ENCODE measurements around the gene GAS2L3. TPM values are rescaled to one million over a fixed set of nuclear protein-coding genes. Genes with fewer than 3 reads are reported as not detected.

Gene GAS2L3
- total RNA-seq, 1 experiment from 2014 or later, result 11.7 TPM

GRCh38 chr12:100566887-100567637, 6.4 kb upstream of the GAS2L3 start:
- Mint-ChIP-seq H3K4me1 (peaks cover 5% of the 10 kb centered on the region in 2 experiments; a peak in 2 of 4 replicates), H3K9me3 (no peaks in the 10 kb centered on the region), H3K27me3 (ENCODE audit: low read depth) (peaks cover 12% of the 10 kb centered on the region), H3K27ac (no peak overlapping the region), H3K4me3 (no peak overlapping the region), H3K36me3 (ENCODE audit: insufficient read depth in 1 of 3, low read depth in 3 of 3) (no peaks in the 10 kb centered on the region)
- no peak overlapping the region for H3K27ac ChIP-seq (ENCODE audit: insufficient read length, low read depth, low read length)
- H2BK5ac ChIP-seq (ENCODE audit: insufficient read length, low read length), result no peak overlapping the region
- no peaks in the 10 kb centered on the region for H3K79me2 ChIP-seq (ENCODE audit: insufficient read depth, low read length)
- H3K9me3 ChIP-seq (ENCODE audit: control insufficient read depth, low read depth, low read length), result no peaks in the 10 kb centered on the region
- H2BK15ac ChIP-seq (ENCODE audit: low read depth, low read length), result no peak overlapping the region
- DNase-seq, result no peak
- no peak overlapping the region for H4K8ac ChIP-seq (replicated peaks; ENCODE audit: insufficient read length, low read depth, low read length)
- no peak overlapping the region for H3K4me2 ChIP-seq (ENCODE audit: insufficient read depth, insufficient read length, low read length)
- no peak overlapping the region for H3K9ac ChIP-seq (ENCODE audit: extremely low read depth, insufficient read length, low read length)
- TF ChIP-seq, protein P1, sequence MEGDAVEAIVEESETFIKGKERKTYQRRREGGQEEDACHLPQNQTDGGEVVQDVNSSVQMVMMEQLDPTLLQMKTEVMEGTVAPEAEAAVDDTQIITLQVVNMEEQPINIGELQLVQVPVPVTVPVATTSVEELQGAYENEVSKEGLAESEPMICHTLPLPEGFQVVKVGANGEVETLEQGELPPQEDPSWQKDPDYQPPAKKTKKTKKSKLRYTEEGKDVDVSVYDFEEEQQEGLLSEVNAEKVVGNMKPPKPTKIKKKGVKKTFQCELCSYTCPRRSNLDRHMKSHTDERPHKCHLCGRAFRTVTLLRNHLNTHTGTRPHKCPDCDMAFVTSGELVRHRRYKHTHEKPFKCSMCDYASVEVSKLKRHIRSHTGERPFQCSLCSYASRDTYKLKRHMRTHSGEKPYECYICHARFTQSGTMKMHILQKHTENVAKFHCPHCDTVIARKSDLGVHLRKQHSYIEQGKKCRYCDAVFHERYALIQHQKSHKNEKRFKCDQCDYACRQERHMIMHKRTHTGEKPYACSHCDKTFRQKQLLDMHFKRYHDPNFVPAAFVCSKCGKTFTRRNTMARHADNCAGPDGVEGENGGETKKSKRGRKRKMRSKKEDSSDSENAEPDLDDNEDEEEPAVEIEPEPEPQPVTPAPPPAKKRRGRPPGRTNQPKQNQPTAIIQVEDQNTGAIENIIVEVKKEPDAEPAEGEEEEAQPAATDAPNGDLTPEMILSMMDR (conservative IDR thresholded peaks at IDR 0.05), result no peak
- H3T11ph ChIP-seq (ENCODE audit: low read length), result no peak overlapping the region
- whole genome bisulfite sequencing (ENCODE audit: extremely low coverage, insufficient read length, low lambda C conversion rate), result no CpG with 5 or more reads among the region's 3 CpGs
- no peak overlapping the region for H2BK120ac ChIP-seq (ENCODE audit: low read depth, low read length, poor library complexity, severe bottlenecking)
- no peak overlapping the region for H3K56ac ChIP-seq (ENCODE audit: insufficient read length, low read depth, low read length)
- H2BK20ac ChIP-seq (ENCODE audit: low read depth, low read length, poor library complexity, severe bottlenecking), result no peak overlapping the region
- no peaks in the 10 kb centered on the region for H3K79me1 ChIP-seq (ENCODE audit: insufficient read depth, low read depth, low read length, poor library complexity, severe bottlenecking)
- no peak overlapping the region for H2BK12ac ChIP-seq (ENCODE audit: insufficient read length, low read depth, low read length)
- H3K4me1 ChIP-seq (ENCODE audit: insufficient read depth, low read length), result no peaks in the 10 kb centered on the region
- no peak overlapping the region for H3K23ac ChIP-seq (ENCODE audit: insufficient read length, low read depth, low read length)
- no peak overlapping the region for H4K91ac ChIP-seq (ENCODE audit: insufficient read length, low read depth, low read length)
- H3K27me3 ChIP-seq (ENCODE audit: insufficient read depth, low read length), result no peaks in the 10 kb centered on the region
- H4K5ac ChIP-seq (ENCODE audit: insufficient read length, low read depth, low read length), result no peak overlapping the region
- no peak overlapping the region for H2AK5ac ChIP-seq (ENCODE audit: insufficient read length, low read length)
- no peak overlapping the region for H3K4ac ChIP-seq (ENCODE audit: low read depth, low read length)
- H2AFZ ChIP-seq (ENCODE audit: low read length), result no peak overlapping the region
- no peaks in the 10 kb centered on the region for H4K20me1 ChIP-seq (ENCODE audit: control insufficient read depth, insufficient read depth, insufficient read length)
- no peaks in the 10 kb centered on the region for H3K23me2 ChIP-seq (ENCODE audit: insufficient read length, low read depth, low read length, poor library complexity, severe bottlenecking)
- H3K14ac ChIP-seq (ENCODE audit: insufficient read depth, low read length), result no peak overlapping the region
- no peak overlapping the region for H3K18ac ChIP-seq (ENCODE audit: insufficient read length, low read depth, low read length)

Measured in H9 (cell line).